SU-DHL-6 (cell line): ENCODE data around the gene ADGRG1.

Experiments
- CTCF ChIP-seq: fragments of 200-600 bp; sonication (generic); IDR thresholded peaks from one replicate; pipeline ENCODE4 v1.5.1; 2017; ENCODE audit warnings: antibody characterized with exemption, mild to moderate bottlenecking, low read length, moderate library complexity; ENCODE audit not compliant: insufficient read depth, poor library complexity, severe bottlenecking
- EZH2phosphoT487 ChIP-seq: fragments of 200-600 bp; sonication (generic), shearing (Covaris generic); conservative IDR thresholded peaks from 2 replicates; pipeline ENCODE4 v1.6.1; 2018; ENCODE audit warnings: mild to moderate bottlenecking, antibody characterized with exemption, low read length, moderate library complexity, mixed read lengths

- TF ChIP-seq CTCF (no peak), EZH2phosphoT487 (no peak)
Observed at GRCh38 chr16:57677622-57678369, 49.4 kb downstream of the ADGRG1 start.
